Measurements from ENCODE around the gene ALDOB.

The ALDOB gene

GRCh38 chr9:101435601-101436079 is at the start of gene ALDOB:
Gene ALDOB, minus strand, starts transcription at chr9:101435774. Its CDS starts 4,887 bp downstream, at chr9:101430887.
- no peak for DNase-seq

DNA sequence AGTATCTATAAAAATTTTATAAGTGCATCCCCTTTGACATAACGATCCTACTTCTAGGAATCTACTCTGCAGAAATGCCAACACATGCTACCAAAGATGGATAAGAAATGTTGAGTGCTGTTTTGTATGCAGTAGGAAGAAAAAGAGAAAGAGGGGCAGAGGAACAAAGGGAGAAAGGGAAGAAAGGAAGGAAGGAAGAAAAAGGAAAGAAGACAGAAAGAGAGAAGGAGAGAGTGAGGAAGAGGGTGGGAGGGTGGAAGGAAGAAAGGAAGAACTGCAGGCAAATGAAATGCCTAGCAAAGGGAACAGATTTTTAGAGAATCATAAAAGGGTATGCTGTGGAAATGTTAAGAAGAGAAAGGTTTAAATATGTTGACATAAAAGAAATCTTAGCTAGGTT is 48.5 kb upstream of the ALDOB start:
- DNase-seq = no peak

DNA sequence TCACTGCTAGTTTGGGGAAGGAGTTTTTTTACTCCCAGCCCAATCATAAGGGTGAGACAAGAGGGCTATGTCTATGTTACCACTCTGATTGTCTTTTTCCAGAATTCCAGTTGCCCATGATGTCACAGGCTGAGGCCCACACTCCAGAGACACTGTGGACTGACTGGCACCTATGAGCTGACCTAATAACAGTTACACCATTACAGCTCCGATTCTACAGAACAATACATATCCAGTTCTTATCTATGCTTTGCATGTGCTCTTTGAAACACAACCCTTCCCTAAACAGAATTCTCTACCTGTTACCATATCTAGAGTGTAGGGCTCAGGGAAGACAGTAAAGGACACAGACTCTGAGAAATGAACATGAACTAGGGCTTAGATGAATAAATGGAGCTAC is 45.7 kb upstream of the ALDOB start:
- no peak for DNase-seq

DNA sequence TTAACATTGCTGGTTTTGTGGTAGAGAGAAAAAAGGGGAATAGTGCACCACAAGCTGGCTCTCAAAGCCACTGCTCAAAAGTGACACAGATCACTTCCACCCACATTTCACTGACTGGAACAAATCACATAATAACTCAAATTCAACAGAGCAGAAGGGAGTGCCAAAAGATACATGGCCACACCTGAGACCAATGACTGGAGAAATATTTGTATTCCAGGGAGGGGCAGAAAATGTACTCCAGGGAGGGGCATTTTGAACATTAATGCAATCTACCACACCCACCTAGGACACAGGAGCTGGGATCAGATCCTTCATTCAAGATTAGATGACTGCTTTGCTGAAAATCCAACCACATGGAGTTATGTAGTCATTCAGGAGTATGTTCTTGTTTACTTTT is 44.8 kb upstream of the ALDOB start:
- no peak for DNase-seq

DNA sequence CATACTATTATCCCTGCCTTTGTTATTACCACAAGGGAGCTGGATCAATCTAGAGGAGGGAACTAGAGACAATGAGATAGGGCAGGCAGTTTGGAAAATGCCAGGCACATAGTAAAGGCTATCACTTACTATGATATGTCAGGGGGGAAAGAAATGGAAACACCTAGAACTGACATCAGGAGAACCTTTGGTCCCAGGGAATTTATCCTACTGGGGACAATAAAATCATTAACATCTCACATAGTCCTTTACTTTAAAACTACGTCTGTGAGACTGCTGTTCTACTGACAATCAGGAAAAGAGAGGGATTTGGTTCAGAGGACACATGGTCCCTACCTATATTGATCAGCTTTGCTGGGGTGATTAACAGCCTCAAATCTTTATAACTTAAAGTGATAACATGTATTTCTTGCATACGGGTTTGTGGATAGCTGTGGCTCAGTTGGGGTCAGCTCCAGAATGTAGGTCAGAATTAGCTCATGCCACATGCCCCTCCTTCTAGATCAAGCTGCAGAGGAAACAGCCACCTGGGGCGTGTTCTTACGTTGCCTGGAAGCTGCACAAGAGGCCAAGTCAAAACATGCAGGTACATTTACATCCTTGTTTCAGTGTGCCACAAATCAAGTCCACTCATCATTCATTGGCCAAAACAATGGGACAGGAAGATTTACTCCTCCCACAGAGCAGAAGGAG is 43.9 kb upstream of the ALDOB start:
- peak in 1 of 14 donors; percentile 91 for DNase-seq

DNA sequence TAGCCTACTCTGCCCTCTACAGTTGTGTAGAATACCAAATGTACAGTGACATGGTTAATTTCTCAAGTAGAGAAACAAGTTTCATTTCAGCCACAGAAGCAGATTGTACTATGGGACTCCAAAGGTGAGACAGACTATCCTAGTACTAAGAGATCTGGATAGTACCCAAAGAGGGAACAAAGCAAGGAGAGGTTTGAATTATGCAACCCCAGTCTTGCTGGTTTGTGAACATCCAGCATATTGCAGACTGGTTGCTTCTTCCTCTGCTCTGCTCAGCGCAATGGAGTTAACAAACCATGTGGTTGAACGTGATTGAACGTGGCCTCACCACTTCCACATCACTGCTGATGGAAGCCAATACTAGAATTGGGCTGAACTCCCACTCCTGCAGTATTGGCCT is 43.3 kb upstream of the ALDOB start:
- peak in 1 of 14 donors; percentile 48 for DNase-seq

- DNase-seq = peak in 1 of 14 donors; percentile 20
Measured at GRCh38 chr9:101478444-101478843, 42.9 kb upstream of the ALDOB start.

GRCh38 chr9:101477736-101478135 is 42.2 kb upstream of the ALDOB start:
- peak in 1 of 14 donors; percentile 27 for DNase-seq

DNA sequence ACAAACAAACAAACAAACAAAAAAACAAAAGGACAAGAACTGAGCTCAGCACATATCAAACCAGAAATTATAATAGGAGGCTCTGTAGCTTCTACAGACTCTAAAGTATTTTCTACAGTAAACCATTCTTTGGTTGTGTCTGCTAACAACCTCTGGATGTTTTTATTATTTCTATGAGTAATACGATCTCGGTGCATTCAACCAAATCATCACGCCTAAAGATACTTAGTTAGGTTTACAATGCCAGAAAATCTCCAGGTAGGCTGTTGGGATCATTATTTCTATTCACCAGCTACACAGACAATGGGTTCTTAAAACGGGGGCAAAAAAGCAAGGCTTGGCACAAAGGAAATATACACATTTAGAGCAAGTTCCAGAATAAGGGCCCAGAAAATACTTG is 41.6 kb upstream of the ALDOB start:
- no peak for DNase-seq

DNA sequence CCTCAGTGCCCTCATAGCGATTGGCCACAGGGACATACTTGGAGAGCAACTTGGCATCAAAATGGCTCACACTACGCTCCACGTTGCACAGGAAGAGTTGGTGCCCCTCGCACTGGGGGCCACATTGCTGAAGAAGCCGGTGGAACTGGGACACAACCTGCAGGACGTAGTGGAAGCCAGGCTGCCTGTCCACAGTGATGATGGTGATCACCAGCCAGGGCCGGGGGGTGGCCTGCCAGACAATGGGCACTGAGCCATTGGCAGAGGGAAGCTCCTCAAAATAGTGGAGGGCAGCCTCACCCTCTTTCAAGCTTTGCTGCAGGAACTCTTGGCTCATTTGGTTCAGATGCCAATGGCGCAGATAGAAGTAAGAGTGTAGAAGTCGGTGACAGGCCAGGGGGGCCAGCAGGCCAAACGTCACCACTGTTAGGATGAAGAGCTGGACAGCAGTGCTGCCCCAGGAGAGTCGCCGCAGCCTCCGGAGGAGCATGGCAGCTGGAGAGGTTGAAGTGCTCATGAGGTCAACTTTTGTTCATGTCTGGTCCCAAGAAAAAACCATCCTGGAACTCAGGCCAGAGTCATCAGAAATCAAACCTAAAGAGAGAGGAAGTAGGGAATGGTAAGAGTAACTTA is 41.1 kb upstream of the ALDOB start:
- peak in 1 of 14 donors; percentile 31 for DNase-seq

DNA sequence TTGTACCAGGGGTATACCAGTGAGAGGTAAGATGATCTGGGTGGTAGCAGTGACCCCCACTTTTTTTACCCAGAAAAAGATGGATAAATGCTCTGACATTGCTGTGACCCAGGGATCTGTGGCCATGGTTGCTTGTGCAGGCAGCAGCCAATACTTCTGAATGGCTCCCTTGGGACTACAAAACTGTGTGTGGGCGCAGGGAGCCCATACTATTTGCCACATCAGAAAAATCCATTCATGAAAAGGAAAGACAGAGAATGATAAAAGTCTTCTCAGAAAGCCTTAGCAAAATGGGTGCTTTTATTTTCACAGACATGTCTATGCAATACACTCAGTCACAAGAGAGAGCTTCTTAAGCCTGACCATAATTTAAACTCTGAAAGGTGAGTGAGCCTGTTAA is 37.3 kb upstream of the ALDOB start:
- no peak for DNase-seq

GRCh38 chr9:101470929-101471328 is 35.4 kb upstream of the ALDOB start:
- DNase-seq = no peak

DNA sequence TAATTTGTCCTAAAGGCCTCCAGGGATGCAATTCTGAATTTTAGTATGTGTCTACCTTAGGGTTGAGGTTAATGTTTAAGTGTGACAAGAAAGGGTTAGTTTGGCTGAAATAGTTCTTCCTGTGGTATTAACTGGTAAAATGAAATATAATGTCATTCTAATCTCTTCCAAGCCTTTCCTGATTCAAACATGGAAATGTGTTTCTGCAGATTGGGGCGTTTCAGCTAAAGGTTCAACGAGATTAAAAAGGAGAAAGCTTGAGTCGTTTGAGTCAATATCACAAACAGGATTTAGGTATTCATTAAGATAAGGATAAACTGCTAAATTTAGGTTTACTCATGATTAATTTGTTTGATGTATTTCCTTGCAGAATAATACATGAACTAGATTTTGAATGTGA is 34.4 kb upstream of the ALDOB start:
- no peak for DNase-seq

GRCh38 chr9:101469026-101469425 is 33.5 kb upstream of the ALDOB start:
- DNase-seq = no peak

DNA sequence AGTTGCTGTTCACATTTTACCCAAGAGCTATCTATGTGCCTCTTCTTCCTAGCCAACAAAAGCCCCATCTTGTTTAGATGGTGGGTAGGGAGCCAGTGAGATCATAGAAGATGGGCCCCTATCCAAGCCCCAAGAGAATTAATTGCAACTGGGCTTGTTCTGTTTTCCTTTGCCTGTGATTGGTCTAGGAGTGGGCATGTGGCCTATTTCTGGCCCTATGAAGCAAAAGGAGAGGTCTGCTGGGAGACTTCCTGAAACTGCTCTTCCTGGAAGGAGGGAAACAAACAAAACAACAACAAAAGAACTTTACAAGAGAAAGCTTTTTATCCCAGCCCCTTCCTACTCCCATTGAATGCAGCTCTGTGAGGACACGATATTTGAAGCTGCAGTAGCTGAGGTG is 32.5 kb upstream of the ALDOB start:
- DNase-seq = peak in 8 of 14 donors; percentile 24 to 65 (median 36)

GRCh38 chr9:101467690-101468089 is 32.1 kb upstream of the ALDOB start:
- no peak for DNase-seq

GRCh38 chr9:101466863-101467262 is 31.3 kb upstream of the ALDOB start:
- no peak for DNase-seq

GRCh38 chr9:101465326-101465915 is 29.8 kb upstream of the ALDOB start:
- peak in 1 of 14 donors; percentile 9 for DNase-seq

GRCh38 chr9:101463397-101463796 is 27.8 kb upstream of the ALDOB start:
- no peak for DNase-seq

- DNase-seq = no peak
Measured at GRCh38 chr9:101462558-101462957, 27.0 kb upstream of the ALDOB start.

DNA sequence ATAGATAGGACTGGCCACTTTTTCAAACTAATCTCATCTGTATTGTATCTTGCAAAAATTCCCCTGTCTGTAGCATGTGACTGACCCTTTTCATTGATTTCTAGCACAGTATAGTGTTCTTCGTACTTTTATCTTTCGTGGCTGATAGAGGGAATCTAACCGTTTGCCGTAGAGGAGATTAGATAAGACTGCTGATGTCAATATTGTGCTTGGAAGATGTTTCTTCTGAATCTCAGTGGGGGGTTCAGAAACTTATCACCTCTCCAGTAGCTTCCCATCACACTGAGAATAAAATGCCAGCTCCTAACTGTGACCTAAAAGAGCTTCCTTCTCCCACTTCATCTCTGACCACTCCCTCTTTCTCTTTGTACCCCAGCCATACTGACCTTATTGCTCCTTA is 25.4 kb upstream of the ALDOB start:
- DNase-seq = no peak

GRCh38 chr9:101458963-101459631 is 23.5 kb upstream of the ALDOB start:
- DNase-seq = peak in 2 of 14 donors; percentile 29 to 67

GRCh38 chr9:101457003-101457402 is 21.4 kb upstream of the ALDOB start:
- no peak for DNase-seq

Measured in C1 segment of cervical spinal cord (tissue), 14 donors.